RWPE2 (cell line): Measurements from ENCODE around the gene TYW3.

Experiments used
- ATAC-seq: fragments of 200-7000 bp; cut with Tn5 transposase; 3 replicates; pipeline ENCODE4 v1.9.1; 2021; ENCODE audit warnings: low read depth
- DNase-seq: peaks from one replicate; pipeline ENCODE4 v3.0.0-alpha.2; 2020; ENCODE audit warnings: low spot score
- H3K27ac ChIP-seq: fragments of 450-650 bp; 2 replicates; pipeline ENCODE4 v1.5.1; 2017; ENCODE audit warnings: mild to moderate bottlenecking; ENCODE audit not compliant: poor library complexity, severe bottlenecking
- H3K27me3 ChIP-seq: fragments of 250-450 bp; sonication (Bioruptor Pico); 2 replicates; pipeline ENCODE4 v1.5.1; 2021; ENCODE audit warnings: mild to moderate bottlenecking, moderate library complexity; ENCODE audit not compliant: insufficient read depth, poor library complexity, severe bottlenecking
- H3K36me3 ChIP-seq: fragments of 250-450 bp; sonication (Bioruptor Pico); 2 replicates; pipeline ENCODE4 v1.5.1; 2020; ENCODE audit warnings: low read depth, mild to moderate bottlenecking, moderate library complexity
- H3K4me1 ChIP-seq: fragments of 250-450 bp; sonication (Bioruptor Pico); 2 replicates; pipeline ENCODE4 v1.5.1; 2021; ENCODE audit warnings: mild to moderate bottlenecking, moderate library complexity; ENCODE audit not compliant: insufficient read depth, poor library complexity, severe bottlenecking
- H3K4me3 ChIP-seq: fragments of 250-450 bp; sonication (Bioruptor Pico); 2 replicates; pipeline ENCODE4 v1.5.1; 2021; ENCODE audit warnings: mild to moderate bottlenecking, moderate library complexity; ENCODE audit not compliant: severe bottlenecking
- H3K9me3 ChIP-seq: fragments of 250-450 bp; sonication (Bioruptor Pico); 2 replicates; pipeline ENCODE4 v1.5.1; 2021; ENCODE audit warnings: mild to moderate bottlenecking, moderate library complexity; ENCODE audit not compliant: severe bottlenecking
- TF ChIP-seq, protein P1 (sequence below): fragments of 450-650 bp; IDR thresholded peaks from one replicate; pipeline ENCODE4 v1.5.1; 2017; ENCODE audit warnings: mild to moderate bottlenecking, moderate library complexity; ENCODE audit not compliant: poor library complexity, severe bottlenecking

TYW3 gene

DNA sequence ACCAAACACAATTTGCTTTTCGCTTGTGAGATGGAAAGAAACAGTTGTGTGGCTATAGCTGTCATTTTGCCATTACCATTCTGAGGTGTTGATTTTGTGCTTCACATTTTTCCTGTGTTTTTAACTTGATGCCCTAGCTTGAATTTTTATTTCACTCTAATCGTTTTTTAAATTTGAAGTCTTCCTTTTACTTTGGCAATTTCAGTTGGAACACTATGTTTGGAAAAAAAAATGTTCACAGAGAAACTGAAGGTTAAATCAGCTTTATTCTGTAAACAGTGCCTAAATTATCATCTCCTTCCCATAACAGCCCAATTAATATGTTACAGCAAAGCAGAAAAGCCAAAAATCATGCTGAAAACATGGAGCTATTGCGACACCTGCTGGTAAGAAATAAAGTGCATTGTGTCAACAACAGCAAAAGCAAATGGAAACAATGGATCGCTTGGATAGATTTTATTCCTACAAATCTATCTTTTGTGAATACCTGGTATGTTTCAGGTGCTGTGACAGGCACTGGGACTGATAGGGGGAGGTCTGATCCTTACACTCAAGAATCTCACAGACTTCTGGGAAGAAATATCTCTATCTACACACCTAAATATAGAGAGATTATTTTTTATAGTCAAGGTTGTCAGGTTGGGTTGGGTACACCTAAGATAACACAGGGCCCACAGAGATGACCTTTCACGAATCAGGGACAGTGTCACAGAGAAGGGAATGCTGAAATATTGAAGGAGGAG is 43.2 kb upstream of the TYW3 start:
- no peak for DNase-seq
- ATAC-seq = 0 out of 3 replicates have a peak, but pooled peaks have one; percentile 35

DNA sequence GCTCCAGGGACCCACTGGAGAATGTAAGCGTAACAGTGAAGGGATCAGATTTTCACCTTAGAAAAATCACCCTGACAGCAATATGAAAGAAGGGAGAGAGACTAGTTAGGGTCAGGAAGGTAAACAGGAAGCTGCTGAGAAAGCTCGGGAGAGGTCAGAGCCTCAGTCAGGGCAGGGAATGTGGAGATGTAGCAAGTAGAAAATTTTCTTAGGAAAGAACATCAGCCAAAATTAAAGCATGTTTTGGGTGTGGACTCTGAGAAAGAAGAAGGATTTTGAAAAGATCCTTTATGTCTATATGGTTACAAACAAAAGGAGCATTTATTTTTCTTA is 42.6 kb upstream of the TYW3 start:
- peaks cover 13% of the 10 kb centered on the region for H3K4me1 ChIP-seq
- TF ChIP-seq, protein P1, sequence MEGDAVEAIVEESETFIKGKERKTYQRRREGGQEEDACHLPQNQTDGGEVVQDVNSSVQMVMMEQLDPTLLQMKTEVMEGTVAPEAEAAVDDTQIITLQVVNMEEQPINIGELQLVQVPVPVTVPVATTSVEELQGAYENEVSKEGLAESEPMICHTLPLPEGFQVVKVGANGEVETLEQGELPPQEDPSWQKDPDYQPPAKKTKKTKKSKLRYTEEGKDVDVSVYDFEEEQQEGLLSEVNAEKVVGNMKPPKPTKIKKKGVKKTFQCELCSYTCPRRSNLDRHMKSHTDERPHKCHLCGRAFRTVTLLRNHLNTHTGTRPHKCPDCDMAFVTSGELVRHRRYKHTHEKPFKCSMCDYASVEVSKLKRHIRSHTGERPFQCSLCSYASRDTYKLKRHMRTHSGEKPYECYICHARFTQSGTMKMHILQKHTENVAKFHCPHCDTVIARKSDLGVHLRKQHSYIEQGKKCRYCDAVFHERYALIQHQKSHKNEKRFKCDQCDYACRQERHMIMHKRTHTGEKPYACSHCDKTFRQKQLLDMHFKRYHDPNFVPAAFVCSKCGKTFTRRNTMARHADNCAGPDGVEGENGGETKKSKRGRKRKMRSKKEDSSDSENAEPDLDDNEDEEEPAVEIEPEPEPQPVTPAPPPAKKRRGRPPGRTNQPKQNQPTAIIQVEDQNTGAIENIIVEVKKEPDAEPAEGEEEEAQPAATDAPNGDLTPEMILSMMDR = no peak
- no peak overlapping the region for H3K4me3 ChIP-seq
- H3K27me3 ChIP-seq = no peaks in the 10 kb centered on the region
- no peaks in the 10 kb centered on the region for H3K9me3 ChIP-seq
- no peak for ATAC-seq
- DNase-seq = no peak
- no peaks in the 10 kb centered on the region for H3K36me3 ChIP-seq
- H3K27ac ChIP-seq = no peak overlapping the region

More for the DNA sequence above, 43.2 kb upstream of the TYW3 start:
- Histone ChIP-seq H3K27me3 (no peaks in the 10 kb centered on the region), H3K27ac (no peak overlapping the region), H3K9me3 (no peaks in the 10 kb centered on the region), H3K4me1 (peaks cover 13% of the 10 kb centered on the region), H3K36me3 (no peaks in the 10 kb centered on the region), H3K4me3 (no peak overlapping the region)
- TF ChIP-seq, protein P1 = peak; percentile 89

DNA sequence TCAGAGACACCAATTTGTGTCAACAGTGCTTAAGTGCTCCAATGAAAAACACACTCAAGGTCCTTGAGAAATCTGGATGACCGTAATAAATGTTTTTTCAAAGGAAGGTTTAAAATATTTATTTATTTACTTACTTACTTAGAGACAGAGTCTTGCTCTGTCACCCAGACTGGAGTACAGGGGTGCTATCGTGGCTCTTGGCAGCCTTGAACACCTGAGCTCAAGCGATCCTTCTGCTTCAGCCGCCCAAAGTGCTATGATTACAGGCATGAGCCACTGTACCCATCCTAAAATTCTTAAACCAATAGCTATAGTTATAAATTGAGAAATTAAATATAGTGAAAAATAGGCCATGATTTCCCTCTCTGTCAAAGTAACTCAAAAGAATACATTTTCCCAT is 42.0 kb upstream of the TYW3 start:
- H3K4me3 ChIP-seq = no peak overlapping the region
- H3K27ac ChIP-seq = no peak overlapping the region
- H3K9me3 ChIP-seq = no peaks in the 10 kb centered on the region
- no peaks in the 10 kb centered on the region for H3K27me3 ChIP-seq
- DNase-seq = no peak
- H3K36me3 ChIP-seq = no peaks in the 10 kb centered on the region
- no peak for ATAC-seq
- peaks cover 13% of the 10 kb centered on the region for H3K4me1 ChIP-seq
- TF ChIP-seq, protein P1 = no peak

DNA sequence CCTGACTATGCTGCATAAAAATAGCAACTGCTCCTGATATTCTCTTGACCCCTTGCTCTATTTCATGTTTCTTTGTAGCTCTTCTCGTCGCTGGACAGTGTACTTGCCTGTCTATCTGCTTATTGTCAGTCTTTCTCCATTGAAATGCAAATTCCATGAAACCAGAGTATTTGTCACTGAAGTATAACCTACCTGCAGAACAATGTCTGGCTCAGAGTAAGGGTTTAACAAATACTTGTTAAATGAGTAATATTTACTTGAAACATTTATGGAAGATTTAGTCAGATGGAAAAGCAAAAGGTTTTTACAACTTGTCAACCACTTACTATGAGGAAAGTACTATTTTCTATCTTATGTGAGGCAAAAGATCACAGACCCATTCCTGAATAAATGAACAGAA is 39.5 kb upstream of the TYW3 start:
- H3K4me1 ChIP-seq = peaks cover 13% of the 10 kb centered on the region
- TF ChIP-seq, protein P1 = no peak
- H3K36me3 ChIP-seq = no peaks in the 10 kb centered on the region
- no peaks in the 10 kb centered on the region for H3K9me3 ChIP-seq
- ATAC-seq = peak; percentile 97
- no peaks in the 10 kb centered on the region for H3K27me3 ChIP-seq
- H3K4me3 ChIP-seq = no peak overlapping the region
- no peak for DNase-seq
- peak overlapping the region; percentile 18 for H3K27ac ChIP-seq

DNA sequence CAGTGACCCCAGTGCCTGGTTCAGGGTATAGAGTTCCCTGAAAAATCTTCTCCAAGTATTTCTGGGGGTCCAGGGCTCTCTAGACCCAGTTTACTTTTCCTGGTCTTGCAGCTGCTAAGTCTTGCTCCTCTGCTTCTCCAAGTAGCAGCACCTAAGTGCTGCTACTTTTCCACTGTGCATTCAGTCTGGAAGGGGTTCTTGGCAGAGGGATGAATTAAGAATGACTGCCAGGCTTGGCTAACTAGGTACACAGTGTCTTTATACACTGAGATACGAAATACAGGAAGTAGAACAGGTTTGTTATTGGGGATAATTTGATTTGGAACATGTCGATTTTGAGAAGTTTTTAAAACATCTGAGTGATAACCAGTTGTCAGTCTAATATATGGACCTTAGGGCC is 35.1 kb upstream of the TYW3 start:
- Histone ChIP-seq H3K27me3 (no peaks in the 10 kb centered on the region), H3K9me3 (no peaks in the 10 kb centered on the region), H3K4me3 (no peak overlapping the region), H3K4me1 (peaks cover 9% of the 10 kb centered on the region), H3K36me3 (no peaks in the 10 kb centered on the region), H3K27ac (no peak overlapping the region)
- DNase-seq (no peak), ATAC-seq (no peak)
- TF ChIP-seq, protein P1 = no peak
